OCI-LY7 (cell line): ENCODE results near the gene KCNE3.

Experiments
- EZH2phosphoT487 ChIP-seq: fragments of 200-600 bp; sonication (generic); IDR thresholded peaks from 2 replicates; pipeline ENCODE4 v1.6.1; 2018; ENCODE audit warnings: low read depth, borderline replicate concordance, mild to moderate bottlenecking, mixed run types, antibody characterized with exemption, low read length, moderate library complexity, mixed read lengths
- TF ChIP-seq, protein P1 (sequence below): fragments of 200-600 bp; sonication (generic); conservative IDR thresholded peaks from 2 replicates; pipeline ENCODE4 v1.5.1; 2014; ENCODE audit warnings: mild to moderate bottlenecking, antibody characterized with exemption, low read length, moderate library complexity, mixed read lengths

DNA sequence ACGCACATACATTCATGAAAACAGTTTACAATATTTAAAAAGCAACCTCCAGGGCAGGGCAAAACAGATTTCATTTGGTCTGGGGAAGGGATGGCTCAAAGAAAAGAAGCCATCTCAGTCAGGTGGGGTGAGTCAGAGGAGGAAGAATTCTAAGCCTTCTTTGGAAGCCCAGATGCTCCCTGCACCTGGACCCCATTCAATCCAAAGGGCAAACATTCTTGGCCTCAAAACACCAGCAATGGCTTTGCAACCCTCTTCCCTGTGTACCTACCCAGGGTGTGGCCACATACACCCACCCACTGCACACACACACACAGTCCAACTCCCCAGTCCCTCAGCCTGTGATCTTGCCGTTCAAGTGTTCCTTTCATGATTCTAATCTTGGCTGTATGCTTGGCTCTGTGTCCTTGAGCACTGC is 2.0 kb downstream of the KCNE3 start:
- TF ChIP-seq, protein P1, sequence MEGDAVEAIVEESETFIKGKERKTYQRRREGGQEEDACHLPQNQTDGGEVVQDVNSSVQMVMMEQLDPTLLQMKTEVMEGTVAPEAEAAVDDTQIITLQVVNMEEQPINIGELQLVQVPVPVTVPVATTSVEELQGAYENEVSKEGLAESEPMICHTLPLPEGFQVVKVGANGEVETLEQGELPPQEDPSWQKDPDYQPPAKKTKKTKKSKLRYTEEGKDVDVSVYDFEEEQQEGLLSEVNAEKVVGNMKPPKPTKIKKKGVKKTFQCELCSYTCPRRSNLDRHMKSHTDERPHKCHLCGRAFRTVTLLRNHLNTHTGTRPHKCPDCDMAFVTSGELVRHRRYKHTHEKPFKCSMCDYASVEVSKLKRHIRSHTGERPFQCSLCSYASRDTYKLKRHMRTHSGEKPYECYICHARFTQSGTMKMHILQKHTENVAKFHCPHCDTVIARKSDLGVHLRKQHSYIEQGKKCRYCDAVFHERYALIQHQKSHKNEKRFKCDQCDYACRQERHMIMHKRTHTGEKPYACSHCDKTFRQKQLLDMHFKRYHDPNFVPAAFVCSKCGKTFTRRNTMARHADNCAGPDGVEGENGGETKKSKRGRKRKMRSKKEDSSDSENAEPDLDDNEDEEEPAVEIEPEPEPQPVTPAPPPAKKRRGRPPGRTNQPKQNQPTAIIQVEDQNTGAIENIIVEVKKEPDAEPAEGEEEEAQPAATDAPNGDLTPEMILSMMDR = no peak
- TF ChIP-seq EZH2phosphoT487 = no peak
